ENCODE results near the gene FAM193B.

DNA sequence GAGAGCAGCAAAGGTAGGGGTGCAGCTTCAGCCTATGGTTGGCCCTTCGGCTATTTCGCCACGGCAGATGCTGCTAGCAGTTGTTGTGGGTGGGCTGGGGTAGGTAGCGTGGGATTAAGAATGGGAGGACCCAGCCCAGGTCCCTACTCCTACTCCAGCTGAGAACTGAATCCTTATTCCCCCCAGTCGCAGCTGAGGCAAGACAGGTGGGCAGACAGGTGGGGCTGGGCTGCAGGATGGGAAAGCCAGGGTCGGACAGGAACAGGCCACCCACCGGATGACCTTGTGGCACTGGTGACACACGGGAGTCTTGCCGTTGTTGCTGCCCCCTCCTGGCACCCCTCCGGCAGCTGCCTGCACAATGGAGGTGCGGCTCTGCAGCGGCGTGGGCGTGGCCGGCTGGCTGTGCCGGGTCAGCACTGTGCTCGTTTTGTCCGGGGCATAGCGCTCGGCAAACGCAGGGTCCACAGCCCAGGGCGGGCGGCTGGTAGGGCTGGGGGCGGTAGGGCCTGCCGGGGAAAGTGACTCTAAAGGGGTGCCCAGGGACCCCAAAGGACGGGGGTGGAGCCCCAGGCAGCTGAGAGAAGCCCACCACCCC is 65.1 kb downstream of the FAM193B start:
- TF ChIP-seq, protein P1, sequence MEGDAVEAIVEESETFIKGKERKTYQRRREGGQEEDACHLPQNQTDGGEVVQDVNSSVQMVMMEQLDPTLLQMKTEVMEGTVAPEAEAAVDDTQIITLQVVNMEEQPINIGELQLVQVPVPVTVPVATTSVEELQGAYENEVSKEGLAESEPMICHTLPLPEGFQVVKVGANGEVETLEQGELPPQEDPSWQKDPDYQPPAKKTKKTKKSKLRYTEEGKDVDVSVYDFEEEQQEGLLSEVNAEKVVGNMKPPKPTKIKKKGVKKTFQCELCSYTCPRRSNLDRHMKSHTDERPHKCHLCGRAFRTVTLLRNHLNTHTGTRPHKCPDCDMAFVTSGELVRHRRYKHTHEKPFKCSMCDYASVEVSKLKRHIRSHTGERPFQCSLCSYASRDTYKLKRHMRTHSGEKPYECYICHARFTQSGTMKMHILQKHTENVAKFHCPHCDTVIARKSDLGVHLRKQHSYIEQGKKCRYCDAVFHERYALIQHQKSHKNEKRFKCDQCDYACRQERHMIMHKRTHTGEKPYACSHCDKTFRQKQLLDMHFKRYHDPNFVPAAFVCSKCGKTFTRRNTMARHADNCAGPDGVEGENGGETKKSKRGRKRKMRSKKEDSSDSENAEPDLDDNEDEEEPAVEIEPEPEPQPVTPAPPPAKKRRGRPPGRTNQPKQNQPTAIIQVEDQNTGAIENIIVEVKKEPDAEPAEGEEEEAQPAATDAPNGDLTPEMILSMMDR (IDR thresholded peaks at IDR 0.05; ENCODE audit: low read depth, low read length, poor library complexity, severe bottlenecking): peak; percentile 76
- TF ChIP-seq EZH2phosphoT487 (IDR thresholded peaks at IDR 0.05; ENCODE audit: borderline replicate concordance, low read length): no peak
